Neuron (in vitro differentiated cells): Measurements from ENCODE around the gene ICA1.

Experiments used
- H2AFZ ChIP-seq: one replicate; pipeline ENCODE4 v1.6.1; 2013; ENCODE audit warnings: low read depth, mild to moderate bottlenecking, inconsistent platforms, low read length, moderate library complexity
- H3K27me3 ChIP-seq: one replicate; pipeline ENCODE4 v1.6.1; 2013; ENCODE audit warnings: low read length; ENCODE audit not compliant: insufficient read depth
- H3K36me3 ChIP-seq: one replicate; pipeline ENCODE4 v1.6.1; 2013; ENCODE audit warnings: low read length; ENCODE audit not compliant: insufficient read depth
- H3K4me1 ChIP-seq: one replicate; pipeline ENCODE4 v1.6.1; 2013; ENCODE audit warnings: low read length; ENCODE audit not compliant: insufficient read depth
- H3K4me3 ChIP-seq: 2 replicates; pipeline ENCODE4 v1.5.1; 2013; ENCODE audit warnings: mild to moderate bottlenecking, low read length, moderate library complexity
- H3K9me3 ChIP-seq: one replicate; pipeline ENCODE4 v1.6.1; 2013; ENCODE audit warnings: low read length

ICA1 gene

GRCh38 chr7:8168336-8168735 is 93.6 kb downstream of the ICA1 start:
- no peaks in the 10 kb centered on the region for H3K36me3 ChIP-seq
- no peak overlapping the region for H3K4me3 ChIP-seq
- no peaks in the 10 kb centered on the region for H3K4me1 ChIP-seq
- H3K9me3 ChIP-seq, result peaks cover 2% of the 10 kb centered on the region
- H2AFZ ChIP-seq, result no peak overlapping the region
- no peaks in the 10 kb centered on the region for H3K27me3 ChIP-seq

- Histone ChIP-seq H3K36me3 (no peaks in the 10 kb centered on the region), H3K4me3 (no peak overlapping the region), H3K9me3 (peaks cover 2% of the 10 kb centered on the region), H2AFZ (no peak overlapping the region), H3K27me3 (no peaks in the 10 kb centered on the region), H3K4me1 (no peaks in the 10 kb centered on the region)
These were observed 96.8 kb downstream of the ICA1 start for GRCh38 chr7:8165150-8165549.

DNA sequence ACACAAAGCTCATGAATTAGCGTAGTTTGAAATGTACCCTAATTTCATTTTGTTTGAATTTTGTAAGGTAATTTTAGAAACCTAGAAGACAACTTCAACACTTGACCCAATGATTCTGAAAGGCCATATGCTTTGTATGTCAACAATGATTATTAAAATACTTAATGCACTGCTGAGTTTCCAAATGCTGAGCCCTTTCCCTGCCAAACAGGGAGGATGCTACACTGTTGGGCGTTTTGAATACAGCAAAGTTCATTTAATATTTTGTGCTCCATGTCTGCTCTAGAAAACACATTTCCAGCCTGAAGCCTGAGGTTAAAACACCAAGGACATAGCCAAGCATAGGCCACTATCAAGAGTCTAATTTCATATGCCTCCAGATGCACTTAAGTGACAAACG is 99.8 kb downstream of the ICA1 start:
- Histone ChIP-seq H3K4me3 (no peak overlapping the region), H3K4me1 (no peaks in the 10 kb centered on the region), H2AFZ (no peak overlapping the region), H3K36me3 (no peaks in the 10 kb centered on the region), H3K27me3 (no peaks in the 10 kb centered on the region), H3K9me3 (peaks cover 2% of the 10 kb centered on the region)

- H3K27me3 ChIP-seq, result no peaks in the 10 kb centered on the region
- H3K4me1 ChIP-seq, result peaks cover 5% of the 10 kb centered on the region
- no peak overlapping the region for H2AFZ ChIP-seq
- no peaks in the 10 kb centered on the region for H3K36me3 ChIP-seq
- H3K9me3 ChIP-seq, result peaks cover 2% of the 10 kb centered on the region
- H3K4me3 ChIP-seq, result no peak overlapping the region
These were observed 100.6 kb downstream of the ICA1 start for GRCh38 chr7:8161364-8161828.

DNA sequence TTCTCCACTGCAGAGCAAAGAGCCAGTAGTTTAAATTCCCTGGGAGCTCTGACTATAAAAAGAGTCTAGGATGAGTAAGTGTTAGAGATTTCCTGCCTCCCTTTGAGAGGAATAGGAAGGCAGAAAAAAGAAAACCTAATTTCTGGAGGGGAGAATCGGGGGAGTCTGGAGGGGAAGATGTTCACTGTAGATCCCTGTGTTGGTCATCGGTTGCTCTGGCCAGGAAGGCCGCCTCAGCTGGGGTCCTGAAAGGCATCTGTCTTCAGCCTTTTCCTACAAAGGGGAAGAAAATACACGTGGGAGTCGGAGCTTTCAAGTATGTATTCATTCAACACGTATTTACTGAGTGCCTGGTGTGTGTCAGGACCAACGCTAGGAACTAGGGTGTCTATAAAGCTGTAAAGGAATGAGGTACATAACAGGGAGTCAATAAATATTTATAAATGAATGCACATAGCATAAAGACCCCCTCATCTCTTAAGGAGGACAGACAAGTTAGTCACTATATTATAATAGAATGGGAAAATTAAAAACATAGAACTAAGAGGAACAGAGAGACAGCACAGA is 101.1 kb downstream of the ICA1 start:
- peaks cover 2% of the 10 kb centered on the region for H3K9me3 ChIP-seq
- peak overlapping the region; percentile 37 for H2AFZ ChIP-seq
- no peak overlapping the region for H3K4me3 ChIP-seq
- H3K36me3 ChIP-seq, result no peaks in the 10 kb centered on the region
- peaks cover 5% of the 10 kb centered on the region for H3K4me1 ChIP-seq
- no peaks in the 10 kb centered on the region for H3K27me3 ChIP-seq

DNA sequence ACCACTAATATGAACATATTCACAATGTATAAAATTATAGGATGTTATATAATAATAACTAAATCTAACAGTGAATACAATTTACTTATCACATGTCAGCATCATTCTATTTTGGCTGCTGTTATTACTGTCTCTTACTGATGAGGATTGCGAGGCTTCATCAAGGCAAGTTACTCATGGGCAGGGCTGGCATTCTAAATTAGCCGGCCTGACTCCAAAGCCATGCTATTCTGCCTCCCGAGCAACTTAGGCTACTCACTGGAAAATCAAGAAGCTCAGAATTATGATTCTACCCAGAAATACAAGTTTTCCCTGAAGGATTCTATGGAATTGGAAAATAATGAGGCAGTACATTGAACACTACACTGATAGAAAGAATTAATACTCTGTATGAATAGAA is 101.7 kb downstream of the ICA1 start:
- no peak overlapping the region for H3K4me3 ChIP-seq
- H3K9me3 ChIP-seq, result peaks cover 2% of the 10 kb centered on the region
- H3K4me1 ChIP-seq, result peaks cover 5% of the 10 kb centered on the region
- H3K36me3 ChIP-seq, result no peaks in the 10 kb centered on the region
- peak overlapping the region; percentile 37 for H2AFZ ChIP-seq
- H3K27me3 ChIP-seq, result no peaks in the 10 kb centered on the region

- no peaks in the 10 kb centered on the region for H3K27me3 ChIP-seq
- peaks cover 5% of the 10 kb centered on the region for H3K4me1 ChIP-seq
- H3K36me3 ChIP-seq, result no peaks in the 10 kb centered on the region
- no peak overlapping the region for H2AFZ ChIP-seq
- H3K9me3 ChIP-seq, result peaks cover 2% of the 10 kb centered on the region
- no peak overlapping the region for H3K4me3 ChIP-seq
These were observed 102.4 kb downstream of the ICA1 start for GRCh38 chr7:8159595-8159994.

- peaks cover 5% of the 10 kb centered on the region for H3K4me1 ChIP-seq
- no peak overlapping the region for H2AFZ ChIP-seq
- no peak overlapping the region for H3K4me3 ChIP-seq
- no peaks in the 10 kb centered on the region for H3K36me3 ChIP-seq
- peaks cover 2% of the 10 kb centered on the region for H3K9me3 ChIP-seq
- H3K27me3 ChIP-seq, result no peaks in the 10 kb centered on the region
These were observed 104.7 kb downstream of the ICA1 start for GRCh38 chr7:8157296-8157695.

DNA sequence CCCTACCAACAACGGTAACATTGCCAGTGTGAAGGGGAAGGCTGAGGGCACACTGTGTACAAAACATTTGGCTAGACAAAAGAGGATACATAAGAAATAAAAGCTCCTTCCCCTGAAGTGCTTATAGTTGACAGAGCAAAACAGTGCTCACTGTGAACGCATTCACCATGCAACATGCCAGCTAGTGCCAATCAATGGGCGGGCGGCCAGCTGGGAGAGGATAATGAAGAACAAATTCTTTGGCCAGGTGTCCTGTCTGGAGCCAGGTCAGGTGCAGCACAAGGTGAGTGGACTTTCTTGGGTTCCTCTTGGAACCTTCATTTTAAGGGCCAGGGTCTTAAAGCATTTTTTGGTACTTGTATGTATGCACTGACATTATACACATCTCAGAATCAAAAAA is 106.1 kb downstream of the ICA1 start:
- peaks cover 2% of the 10 kb centered on the region for H3K9me3 ChIP-seq
- no peaks in the 10 kb centered on the region for H3K27me3 ChIP-seq
- H3K36me3 ChIP-seq, result no peaks in the 10 kb centered on the region
- H3K4me1 ChIP-seq, result peaks cover 5% of the 10 kb centered on the region
- H2AFZ ChIP-seq, result no peak overlapping the region
- no peak overlapping the region for H3K4me3 ChIP-seq

GRCh38 chr7:8154272-8154671 is 107.7 kb downstream of the ICA1 start:
- Histone ChIP-seq H3K4me1 (peaks cover 5% of the 10 kb centered on the region), H3K4me3 (no peak overlapping the region), H3K36me3 (no peaks in the 10 kb centered on the region), H3K27me3 (no peaks in the 10 kb centered on the region), H2AFZ (no peak overlapping the region), H3K9me3 (peaks cover 2% of the 10 kb centered on the region)

DNA sequence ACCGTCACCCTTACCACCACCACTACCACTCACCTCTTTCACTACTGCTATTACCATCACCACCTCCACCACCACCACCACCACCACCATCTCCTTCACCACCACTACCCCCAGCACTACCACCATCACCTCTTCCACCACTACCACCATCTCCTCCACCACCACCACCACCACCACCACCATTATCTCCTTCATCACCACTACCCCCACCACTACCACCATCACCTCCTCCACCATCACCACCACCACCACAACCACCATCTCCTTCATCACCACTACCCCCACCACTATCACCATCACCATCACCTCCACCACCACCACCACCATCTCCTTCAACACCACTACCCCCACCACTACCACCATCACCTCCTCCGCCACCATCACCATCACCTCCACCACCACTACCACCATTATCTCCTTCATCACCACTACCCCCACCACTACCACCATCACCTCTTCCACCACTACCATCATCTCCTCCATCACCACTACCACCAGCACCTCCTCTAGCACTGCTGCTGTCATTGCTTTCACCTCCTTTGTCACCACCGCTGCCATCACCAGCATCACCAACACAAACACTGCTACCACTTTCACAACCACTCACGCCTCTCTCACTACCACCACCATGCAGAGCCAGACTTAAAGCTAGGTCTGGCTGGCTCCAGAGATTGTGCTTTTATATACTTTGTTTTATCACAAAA is 109.3 kb downstream of the ICA1 start:
- peaks cover 2% of the 10 kb centered on the region for H3K9me3 ChIP-seq
- no peak overlapping the region for H2AFZ ChIP-seq
- H3K27me3 ChIP-seq, result no peaks in the 10 kb centered on the region
- H3K4me3 ChIP-seq, result no peak overlapping the region
- H3K4me1 ChIP-seq, result peaks cover 9% of the 10 kb centered on the region
- H3K36me3 ChIP-seq, result no peaks in the 10 kb centered on the region

- no peak overlapping the region for H2AFZ ChIP-seq
- no peaks in the 10 kb centered on the region for H3K36me3 ChIP-seq
- peaks cover 2% of the 10 kb centered on the region for H3K9me3 ChIP-seq
- no peak overlapping the region for H3K4me3 ChIP-seq
- H3K27me3 ChIP-seq, result no peaks in the 10 kb centered on the region
- H3K4me1 ChIP-seq, result peaks cover 15% of the 10 kb centered on the region
These were observed 110.7 kb downstream of the ICA1 start for GRCh38 chr7:8151161-8151725.

DNA sequence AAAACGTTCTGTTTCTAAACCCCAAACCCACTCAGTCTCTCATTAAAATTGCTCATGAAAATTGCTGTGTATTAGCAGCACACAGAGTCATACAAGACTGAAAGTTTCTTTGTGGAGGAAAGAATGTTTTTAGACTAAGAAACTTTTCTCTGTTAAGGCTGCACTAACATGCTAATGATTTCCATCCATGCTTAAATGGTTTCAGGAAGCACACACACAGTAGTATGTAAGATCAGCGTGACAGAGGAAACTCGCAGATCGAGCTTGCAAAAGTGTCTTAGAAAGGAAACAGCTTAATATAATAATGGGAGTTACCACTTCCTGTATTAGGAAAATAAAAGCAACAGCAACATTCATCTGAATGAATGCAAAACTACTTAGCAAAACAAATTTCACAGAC is 112.7 kb downstream of the ICA1 start:
- Histone ChIP-seq H3K36me3 (no peaks in the 10 kb centered on the region), H3K4me3 (no peak overlapping the region), H3K4me1 (peaks cover 28% of the 10 kb centered on the region), H3K27me3 (no peaks in the 10 kb centered on the region), H2AFZ (no peak overlapping the region), H3K9me3 (peaks cover 2% of the 10 kb centered on the region)
